HepG2 (cell line): Measurements from ENCODE around the gene POLR1G. TPM values are rescaled to one million over a fixed set of nuclear protein-coding genes. Genes with fewer than 3 reads are reported as not detected.

Source experiments
- ATAC-seq: fragments of 200-7000 bp; cut with Tn5 transposase; 3 replicates; pipeline ENCODE4 v1.9.1; 2020; ENCODE audit warnings: mild to moderate bottlenecking, moderate library complexity
- BruUV-seq: library from RNA; stranded (reverse); fragments of 400-500 nt; replicated peaks from 2 replicates; lab custom pipeline; 2021; lab: Mats Ljungman, UMichigan
- CTCF ChIA-PET: fragments of 300-600 bp; formaldehyde crosslinking; extraction: SDS; loops from one replicate; lab custom pipeline; 2021; ENCODE audit warnings: low total read pairs, inconsistent platforms, low intra/inter-chr PET ratio; lab: Yijun Ruan, JAX
- POLR2A ChIA-PET: fragments of 350-600 bp; sonication (Branson Sonifier 250); formaldehyde crosslinking; loops from one replicate; lab custom pipeline; 2020; ENCODE audit warnings: antibody characterized with exemption, inconsistent platforms; lab: Yijun Ruan, JAX
- DNase-seq: peaks from one replicate; pipeline ENCODE4 v3.0.0-alpha.2; 2015; ENCODE audit warnings: low spot score
- FAIRE-seq: peaks from 3 replicates; lab custom pipeline; 2011; peaks lifted over from hg19 to GRCh38; lab: Jason Lieb, UNC
- H2AFZ ChIP-seq: one replicate; pipeline ENCODE4 v1.6.1; 2011; ENCODE audit warnings: low read length, inconsistent platforms
- H3K27ac ChIP-seq: fragments of 300-600 bp; 3 replicates; pipeline ENCODE4 v1.8.0; 2011; ENCODE audit warnings: mixed run types, mild to moderate bottlenecking, mixed read lengths, low read length, inconsistent platforms; ENCODE audit not compliant: insufficient read depth; ENCODE audit errors: extremely low read length
- H3K27me3 ChIP-seq, 2 experiments: fragments of 200-600 bp in 1 of 2; 2 replicates in 1 of 2; 3 replicates in 1 of 2; pipeline versions ENCODE4 v1.6.0 to v1.8.0; 2011; ENCODE audit warnings: low read length in 2 of 2, mild to moderate bottlenecking in 2 of 2, moderate library complexity in 2 of 2, inconsistent platforms in 1 of 2; ENCODE audit not compliant: insufficient read depth in 2 of 2, control insufficient read depth in 1 of 2
- H3K36me3 ChIP-seq, 2 experiments: fragments of 200-600 bp in 1 of 2; replicated peaks in 1 of 2; 2 replicates in 1 of 2; 3 replicates in 1 of 2; pipeline versions ENCODE4 v1.5.1 to v1.8.0; 2011; ENCODE audit warnings: low read length in 2 of 2, inconsistent platforms in 1 of 2; ENCODE audit not compliant: insufficient read depth in 2 of 2, control insufficient read depth in 1 of 2
- H3K4me1 ChIP-seq: 2 replicates; pipeline ENCODE4 v1.5.1; 2012; ENCODE audit warnings: low read length, inconsistent platforms; ENCODE audit not compliant: insufficient read depth
- H3K4me2 ChIP-seq: 2 replicates; pipeline ENCODE4 v1.6.0; 2011; ENCODE audit warnings: low read depth, low read length, inconsistent platforms
- H3K4me3 ChIP-seq, 3 experiments: fragments of 200-600 bp in 1 of 3; sonication (generic), shearing (Covaris generic) in 1 of 3; replicated peaks in 1 of 3; 2 replicates each; pipeline ENCODE4 v1.5.1; 2011 to 2016; ENCODE audit warnings: low read length in 3 of 3, inconsistent platforms in 2 of 3, low read depth in 2 of 3, mild to moderate bottlenecking in 2 of 3, control low read depth in 1 of 3, mixed read lengths in 1 of 3; ENCODE audit not compliant: insufficient read depth in 1 of 3
- H3K79me2 ChIP-seq: one replicate; pipeline ENCODE4 v1.6.1; 2011; ENCODE audit warnings: low read length, inconsistent platforms; ENCODE audit not compliant: insufficient read depth
- H3K9ac ChIP-seq: 2 replicates; pipeline ENCODE4 v1.6.0; 2011; ENCODE audit warnings: mild to moderate bottlenecking, low read depth, low read length, inconsistent platforms; ENCODE audit not compliant: insufficient read depth
- H3K9me3 ChIP-seq: 2 replicates; pipeline ENCODE4 v1.5.1; 2012; ENCODE audit warnings: mild to moderate bottlenecking, low read length
- H4K20me1 ChIP-seq: 2 replicates; pipeline ENCODE4 v1.6.0; 2011; ENCODE audit warnings: inconsistent platforms, mild to moderate bottlenecking, low read length, moderate library complexity; ENCODE audit not compliant: insufficient read depth
- FLYWCH1 ChIP-seq: sonication (generic); formaldehyde crosslinking; IDR thresholded peaks from 2 replicates; pipeline ENCODE4 v1.8.1; 2023; ENCODE audit warnings: mild to moderate bottlenecking, missing genetic modification reagents
- MED8 ChIP-seq: sonication (generic); formaldehyde crosslinking; IDR thresholded peaks from 2 replicates; pipeline ENCODE4 v1.8.1; 2023; ENCODE audit warnings: mild to moderate bottlenecking, missing genetic modification reagents; ENCODE audit not compliant: insufficient replicate concordance
- NFATC3 ChIP-seq: sonication (generic); formaldehyde crosslinking; IDR thresholded peaks from 2 replicates; pipeline ENCODE4 v1.5.1; 2020; ENCODE audit warnings: mild to moderate bottlenecking, missing genetic modification reagents
- PAF1 ChIP-seq: IDR thresholded peaks from 2 replicates; pipeline ENCODE4 v1.6.1; 2016; ENCODE audit warnings: missing genetic modification reagents, missing compliant biosample characterization
- PHF8 ChIP-seq: sonication (generic); formaldehyde crosslinking; IDR thresholded peaks from 2 replicates; pipeline ENCODE4 v1.5.0; 2020; ENCODE audit warnings: missing genetic modification reagents
- ZBTB26 ChIP-seq: IDR thresholded peaks from 2 replicates; pipeline ENCODE4 v1.6.1; 2016; ENCODE audit warnings: missing compliant biosample characterization, missing genetic modification reagents, borderline replicate concordance
- ZBTB3 ChIP-seq: sonication (generic); formaldehyde crosslinking; IDR thresholded peaks from 2 replicates; pipeline ENCODE4 v1.4.0; 2020; ENCODE audit warnings: low read depth, mild to moderate bottlenecking, moderate library complexity, missing genetic modification reagents, borderline replicate concordance
- ZFY ChIP-seq: sonication (generic); formaldehyde crosslinking; IDR thresholded peaks from 2 replicates; pipeline ENCODE4 v1.4.0; 2020; ENCODE audit warnings: missing genetic modification reagents
- ZNF143 ChIP-seq: sonication (generic); formaldehyde crosslinking; IDR thresholded peaks from 2 replicates; pipeline ENCODE4 v1.4.0; 2020; ENCODE audit warnings: missing genetic modification reagents
- ZNF260 ChIP-seq: sonication (generic); formaldehyde crosslinking; IDR thresholded peaks from 2 replicates; pipeline ENCODE4 v1.4.0; 2020; ENCODE audit warnings: missing genetic modification reagents, low read depth, mild to moderate bottlenecking, borderline replicate concordance
- ZNF317 ChIP-seq: sonication (generic); formaldehyde crosslinking; IDR thresholded peaks from 2 replicates; pipeline ENCODE4 v1.5.0; 2020; ENCODE audit warnings: mild to moderate bottlenecking, missing genetic modification reagents
- ZNF574 ChIP-seq: sonication (generic); formaldehyde crosslinking; IDR thresholded peaks from 2 replicates; pipeline ENCODE4 v1.4.0; 2020; ENCODE audit warnings: missing genetic modification reagents
- ZUFSP ChIP-seq: sonication (generic); formaldehyde crosslinking; IDR thresholded peaks from 2 replicates; pipeline ENCODE4 v1.9.0; 2021; ENCODE audit warnings: missing genetic modification reagents, mild to moderate bottlenecking, borderline replicate concordance
- WGBS: methylation state at CpG from one replicate; pipeline ENCODE4 v1.1.6; 2017; ENCODE audit warnings: low lambda C conversion rate; 5-methylcytosine and 5-hydroxymethylcytosine counted together
- in situ Hi-C: cut with HindIII; loops from 2 replicates; pipeline ENCODE4 v1.10.0; 2017; ENCODE audit warnings: low pct_unique_long_range_greater_than_20kb; ENCODE audit not compliant: extremely low pct_ligation_motif_present
- intact Hi-C: fragments of 100-400 bp; cut with micrococcal nuclease; formaldehyde crosslinking; loops from one replicate; pipeline ENCODE4 v1.10.0; 2022; ENCODE audit not compliant: unreplicated experiment
- polyA plus RNA-seq, 8 experiments: library from polyadenylated mRNA; depleted of rRNA in 3 of 8; stranded (reverse) in 7 of 8; unstranded in 1 of 8; fragments of >200 nt; fragmentation: Illumina TruSeq in 4 of 8; extraction: Trizol in 4 of 8; gene quantifications; 2 replicates each; pipeline versions ENCODE4 v1.2.1 to v1.2.3, GENCODE V29; 2011 to 2016; ENCODE audit warnings: low read depth in 4 of 8, missing spikeins in 1 of 8, mixed read lengths in 1 of 8; ENCODE audit not compliant: insufficient read depth in 1 of 8
- total RNA-seq, 5 experiments: library from RNA; depleted of rRNA; stranded (reverse); fragments of >200 nt; fragmentation: Illumina TruSeq; extraction: Trizol; gene quantifications; 2 replicates each; pipeline ENCODE4 v1.2.3, GENCODE V29; 2016; ENCODE audit warnings: low read depth in 1 of 5
- TF ChIP-seq, protein P1 (sequence below): sonication (generic); formaldehyde crosslinking; IDR thresholded peaks from 2 replicates; pipeline ENCODE4 v1.8.0; 2022; ENCODE audit warnings: mild to moderate bottlenecking, missing genetic modification reagents, moderate library complexity
- TF ChIP-seq, protein P2 (sequence below): sonication (generic); formaldehyde crosslinking; IDR thresholded peaks from 2 replicates; pipeline ENCODE4 v1.4.0; 2020; ENCODE audit warnings: missing genetic modification reagents

POLR1G gene
- total and polyA plus RNA-seq, 2 of the 13 experiments (the other 11 are each of a cell fraction or from before 2014, with no cell fraction given), result 3.5 to 20.8 TPM

GRCh38 chr19:45423589-45424190, 17.2 kb downstream of the POLR1G start, which contains the start of gene ERCC1:
Gene ERCC1 (minus strand): TSS chr19:45423917. CDS start chr19:45423374, 543 bp downstream.
- peaks cover 40% of the 10 kb centered on the region for H3K4me1 ChIP-seq
- FAIRE-seq, result no peak
- in situ Hi-C loops, result loop anchor here (10.0 kb wide), 1 partner anchor 51 kb away; no protein-coding TSS in a partner anchor
- intact Hi-C loops, result loop anchor here (1.0 to 2.0 kb wide), 2 partner anchors 19 to 159 kb away; no protein-coding TSS in a partner anchor
- 0% methylated on average over 24 of the region's 37 CpGs for WGBS
- ATAC-seq, result peak; percentile 91
- H3K27me3 ChIP-seq, result no peaks in the 10 kb centered on the region; a peak in 1 of 5 replicates
- ChIA-PET POLR2A (interaction anchor here (0.7 to 1.7 kb wide), 3 partner anchors 18 to 55 kb away, joined by 3 to 6 read pairs (median 6); no protein-coding TSS in a partner anchor), CTCF (no interaction called here)
- peak within 1 kb of the TSS; percentile 87 for H3K27ac ChIP-seq
- H4K20me1 ChIP-seq, result no peaks in the 10 kb centered on the region
- H3K9me3 ChIP-seq, result no peaks in the 10 kb centered on the region
- H3K36me3 ChIP-seq, result peaks cover 0 to 14% of the 10 kb centered on the region in 2 experiments; a peak in 1 of 5 replicates
- peak within 1 kb of the TSS; percentile 73 to 94 (median 83) for H3K4me3 ChIP-seq
- peak; percentile 96 for DNase-seq
- no peak within 1 kb of the TSS for H2AFZ ChIP-seq
- BruUV-seq, result TSS peak; percentile 91
- H3K9ac ChIP-seq, result peak within 1 kb of the TSS; percentile 83
- peak within 1 kb of the TSS; percentile 94 for H3K4me2 ChIP-seq
- peaks cover 9% of the 10 kb centered on the region for H3K79me2 ChIP-seq
- no peak for TF ChIP-seq FLYWCH1 (CRISPR knock-in tag)
- TF ChIP-seq NFATC3 (CRISPR knock-in tag), result no peak
- peak; percentile 87 for TF ChIP-seq PHF8 (CRISPR knock-in tag)
- TF ChIP-seq, protein P1, sequence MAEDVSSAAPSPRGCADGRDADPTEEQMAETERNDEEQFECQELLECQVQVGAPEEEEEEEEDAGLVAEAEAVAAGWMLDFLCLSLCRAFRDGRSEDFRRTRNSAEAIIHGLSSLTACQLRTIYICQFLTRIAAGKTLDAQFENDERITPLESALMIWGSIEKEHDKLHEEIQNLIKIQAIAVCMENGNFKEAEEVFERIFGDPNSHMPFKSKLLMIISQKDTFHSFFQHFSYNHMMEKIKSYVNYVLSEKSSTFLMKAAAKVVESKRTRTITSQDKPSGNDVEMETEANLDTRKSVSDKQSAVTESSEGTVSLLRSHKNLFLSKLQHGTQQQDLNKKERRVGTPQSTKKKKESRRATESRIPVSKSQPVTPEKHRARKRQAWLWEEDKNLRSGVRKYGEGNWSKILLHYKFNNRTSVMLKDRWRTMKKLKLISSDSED, result no peak
- TF ChIP-seq PAF1 (CRISPR knock-in tag), result no peak
- TF ChIP-seq ZNF143 (CRISPR knock-in tag), result peak; percentile 63; the same call in 1 of the 2 replicates
- TF ChIP-seq ZBTB3, result peak; percentile 68
- TF ChIP-seq ZUFSP, result no peak
- peak; percentile 82 for TF ChIP-seq ZNF317 (CRISPR knock-in tag)
- TF ChIP-seq ZBTB26 (CRISPR knock-in tag), result peak; percentile 25; the same call in 1 of the 2 replicates
- TF ChIP-seq ZNF260 (CRISPR knock-in tag), result no peak
- TF ChIP-seq, protein P2, sequence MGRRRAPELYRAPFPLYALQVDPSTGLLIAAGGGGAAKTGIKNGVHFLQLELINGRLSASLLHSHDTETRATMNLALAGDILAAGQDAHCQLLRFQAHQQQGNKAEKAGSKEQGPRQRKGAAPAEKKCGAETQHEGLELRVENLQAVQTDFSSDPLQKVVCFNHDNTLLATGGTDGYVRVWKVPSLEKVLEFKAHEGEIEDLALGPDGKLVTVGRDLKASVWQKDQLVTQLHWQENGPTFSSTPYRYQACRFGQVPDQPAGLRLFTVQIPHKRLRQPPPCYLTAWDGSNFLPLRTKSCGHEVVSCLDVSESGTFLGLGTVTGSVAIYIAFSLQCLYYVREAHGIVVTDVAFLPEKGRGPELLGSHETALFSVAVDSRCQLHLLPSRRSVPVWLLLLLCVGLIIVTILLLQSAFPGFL (CRISPR knock-in tag), result no peak
- peak; percentile 98 for TF ChIP-seq ZFY (CRISPR knock-in tag)
- TF ChIP-seq MED8 (CRISPR knock-in tag), result peak; percentile 18
- TF ChIP-seq ZNF574 (CRISPR knock-in tag), result peak; percentile 99
